Large intestine (tissue), 3 donors: ENCODE measurements around the gene TUBAL3. TPM values are rescaled to one million over a fixed set of nuclear protein-coding genes. Genes with fewer than 3 reads are reported as not detected.

ENCODE experiments used
- DNase-seq, 2 donors: peaks; one replicate each; pipeline versions ENCODE4 v3.0.0 to v3.0.0-alpha.2; 2013
- H3K27ac ChIP-seq: one replicate; pipeline ENCODE4 v1.5.1; 2013; ENCODE audit warnings: low read length
- H3K27me3 ChIP-seq: 2 replicates; pipeline ENCODE4 v1.6.1; 2013; ENCODE audit warnings: low read length; ENCODE audit not compliant: control insufficient read depth, insufficient read depth
- H3K36me3 ChIP-seq: 2 replicates; pipeline ENCODE4 v1.6.1; 2013; ENCODE audit warnings: low read length; ENCODE audit not compliant: control insufficient read depth, insufficient read depth
- H3K4me1 ChIP-seq: one replicate; pipeline ENCODE4 v1.6.1; 2013; ENCODE audit warnings: low read length; ENCODE audit not compliant: control insufficient read depth, insufficient read depth
- H3K4me3 ChIP-seq: one replicate; pipeline ENCODE4 v1.5.1; 2013; ENCODE audit warnings: low read length
- H3K9me3 ChIP-seq: one replicate; pipeline ENCODE4 v1.6.1; 2013; ENCODE audit warnings: mild to moderate bottlenecking, low read depth, low read length, moderate library complexity; ENCODE audit not compliant: control insufficient read depth
- WGBS: methylation state at CpG from one replicate; pipeline ENCODE4 v1.1.5; 2013; ENCODE audit warnings: low lambda C conversion rate; ENCODE audit not compliant: insufficient coverage; 5-methylcytosine and 5-hydroxymethylcytosine counted together
- polyA plus RNA-seq: library from polyadenylated mRNA; unstranded; fragments of 120-200 nt; gene quantifications from one replicate; pipeline ENCODE4 v1.2.1, GENCODE V29; 2013

TUBAL3 gene
- polyA plus RNA-seq, 1 donor, result 33.9 TPM

- Histone ChIP-seq H3K27me3 (no peaks in the 10 kb centered on the region), H3K27ac (peak overlapping the region; percentile 77), H3K4me3 (peak overlapping the region; percentile 30), H3K9me3 (no peaks in the 10 kb centered on the region), H3K4me1 (peaks cover 5% of the 10 kb centered on the region), H3K36me3 (peaks cover 8% of the 10 kb centered on the region)
- WGBS, result no CpG with 5 or more reads among the region's 3 CpGs
- peak; percentile 76 to 90 for DNase-seq
These were observed 1.8 kb downstream of the TUBAL3 start for GRCh38 chr10:5402798-5403197.

GRCh38 chr10:5400468-5401240, 4.0 kb downstream of the TUBAL3 start:
- Histone ChIP-seq H3K27ac (no peak overlapping the region), H3K9me3 (no peaks in the 10 kb centered on the region), H3K36me3 (peaks cover 8% of the 10 kb centered on the region), H3K4me3 (no peak overlapping the region), H3K27me3 (no peaks in the 10 kb centered on the region), H3K4me1 (peaks cover 5% of the 10 kb centered on the region)
- DNase-seq, result no peak
- WGBS, result no CpG with 5 or more reads among the region's 9 CpGs

- DNase-seq, result no peak
- Histone ChIP-seq H3K4me1 (peaks cover 5% of the 10 kb centered on the region), H3K9me3 (peaks cover 4% of the 10 kb centered on the region), H3K36me3 (peaks cover 12% of the 10 kb centered on the region), H3K27me3 (no peaks in the 10 kb centered on the region), H3K27ac (no peak overlapping the region), H3K4me3 (no peak overlapping the region)
- no CpG with 5 or more reads among the region's 6 CpGs for WGBS
These were observed 5.3 kb downstream of the TUBAL3 start for GRCh38 chr10:5399332-5399731.

- DNase-seq, result no peak
- peaks cover 17% of the 10 kb centered on the region for H3K36me3 ChIP-seq
- no peak overlapping the region for H3K4me3 ChIP-seq
- 93% methylated on average over 3 of the region's 12 CpGs for WGBS
- H3K27me3 ChIP-seq, result no peaks in the 10 kb centered on the region
- H3K27ac ChIP-seq, result no peak overlapping the region
- peaks cover 8% of the 10 kb centered on the region for H3K9me3 ChIP-seq
- H3K4me1 ChIP-seq, result no peaks in the 10 kb centered on the region
These were observed 7.9 kb downstream of the TUBAL3 start for GRCh38 chr10:5396556-5397300.

GRCh38 chr10:5395168-5395567, 9.5 kb downstream of the TUBAL3 start:
- no peak for DNase-seq
- H3K27ac ChIP-seq, result no peak overlapping the region
- H3K4me1 ChIP-seq, result no peaks in the 10 kb centered on the region
- H3K9me3 ChIP-seq, result peaks cover 20% of the 10 kb centered on the region
- WGBS, result no CpG with 5 or more reads among the region's 18 CpGs
- H3K36me3 ChIP-seq, result peaks cover 13% of the 10 kb centered on the region
- no peak overlapping the region for H3K4me3 ChIP-seq
- H3K27me3 ChIP-seq, result no peaks in the 10 kb centered on the region

- no CpG with 5 or more reads among the region's 14 CpGs for WGBS
- peaks cover 9% of the 10 kb centered on the region for H3K36me3 ChIP-seq
These were observed 11.1 kb downstream of the TUBAL3 start for GRCh38 chr10:5393529-5393928.

GRCh38 chr10:5391790-5392189, 12.8 kb downstream of the TUBAL3 start:
- Histone ChIP-seq H3K27ac (no peak overlapping the region), H3K9me3 (peaks cover 20% of the 10 kb centered on the region), H3K36me3 (peaks cover 9% of the 10 kb centered on the region), H3K4me1 (no peaks in the 10 kb centered on the region), H3K4me3 (no peak overlapping the region), H3K27me3 (no peaks in the 10 kb centered on the region)
- no CpG with 5 or more reads among the region's 3 CpGs for whole genome bisulfite sequencing
- no peak for DNase-seq

More at GRCh38 chr10:5393529-5393928, 11.1 kb downstream of the TUBAL3 start:
- Histone ChIP-seq H3K4me3 (no peak overlapping the region), H3K27ac (no peak overlapping the region), H3K4me1 (no peaks in the 10 kb centered on the region), H3K9me3 (peaks cover 20% of the 10 kb centered on the region), H3K27me3 (no peaks in the 10 kb centered on the region)
- no peak for DNase-seq

GRCh38 chr10:5390607-5391205, 13.9 kb downstream of the TUBAL3 start:
- H3K9me3 ChIP-seq, result peaks cover 20% of the 10 kb centered on the region
- no peaks in the 10 kb centered on the region for H3K27me3 ChIP-seq
- H3K4me1 ChIP-seq, result no peaks in the 10 kb centered on the region
- WGBS, result no CpG with 5 or more reads among the region's 1 CpG
- H3K4me3 ChIP-seq, result no peak overlapping the region
- no peak for DNase-seq
- peaks cover 9% of the 10 kb centered on the region for H3K36me3 ChIP-seq
- no peak overlapping the region for H3K27ac ChIP-seq

GRCh38 chr10:5387169-5387568, 17.5 kb downstream of the TUBAL3 start:
- H3K4me1 ChIP-seq, result no peaks in the 10 kb centered on the region
- no peak for DNase-seq
- WGBS, result 78% methylated on average over 5 of the region's 5 CpGs
- H3K27me3 ChIP-seq, result no peaks in the 10 kb centered on the region
- H3K36me3 ChIP-seq, result no peaks in the 10 kb centered on the region
- H3K9me3 ChIP-seq, result peaks cover 11% of the 10 kb centered on the region
- H3K27ac ChIP-seq, result no peak overlapping the region
- H3K4me3 ChIP-seq, result no peak overlapping the region

GRCh38 chr10:5385224-5385623, 19.4 kb downstream of the TUBAL3 start:
- Histone ChIP-seq H3K27ac (no peak overlapping the region), H3K9me3 (peaks cover 6% of the 10 kb centered on the region), H3K4me3 (no peak overlapping the region), H3K36me3 (no peaks in the 10 kb centered on the region), H3K4me1 (no peaks in the 10 kb centered on the region), H3K27me3 (no peaks in the 10 kb centered on the region)
- no CpG with 5 or more reads among the region's 2 CpGs for WGBS
- no peak for DNase-seq
